Esophagus squamous epithelium (tissue), 5 donors: ENCODE data around the gene PEX12. TPM values are rescaled to one million over a fixed set of nuclear protein-coding genes. Genes with fewer than 3 reads are reported as not detected.

Experiments used
- DNase-seq: peaks from one replicate; lab custom pipeline; 2025; lab: John Stamatoyannopoulos, UW
- H3K27ac ChIP-seq, 4 donors: fragments of 200-600 bp; sonication (generic); one replicate each; pipeline ENCODE4 v1.5.1; 2016 to 2019; ENCODE audit warnings: mild to moderate bottlenecking in 1 of 4
- H3K27me3 ChIP-seq, 4 donors: fragments of 200-600 bp; sonication (generic); 1 replicate in 3 of 4; 2 replicates in 1 of 4; pipeline versions ENCODE4 v1.5.1 to v1.6.0; 2017 to 2021; ENCODE audit warnings: antibody characterized with exemption in 1 of 4
- H3K36me3 ChIP-seq, 3 donors: fragments of 200-600 bp; sonication (generic); one replicate each; pipeline ENCODE4 v1.5.1; 2016 to 2019
- H3K4me1 ChIP-seq, 3 donors: fragments of 200-600 bp; sonication (generic); one replicate each; pipeline ENCODE4 v1.5.1; 2017 to 2019
- H3K4me3 ChIP-seq, 4 donors: fragments of 200-600 bp; sonication (generic); 1 replicate in 3 of 4; 2 replicates in 1 of 4; pipeline ENCODE4 v1.5.1; 2016 to 2019; ENCODE audit warnings: mild to moderate bottlenecking in 2 of 4, moderate library complexity in 1 of 4
- H3K9me3 ChIP-seq, 3 donors: fragments of 200-600 bp; sonication (generic); one replicate each; pipeline ENCODE4 v1.5.1; 2016 to 2019
- CTCF ChIP-seq, 6 experiments: fragments of 450-650 bp in 4 of 6; fragments of 200-600 bp in 2 of 6; sonication (generic) in 2 of 6; IDR thresholded peaks; one replicate each; pipeline ENCODE4 v1.5.1; 2016 to 2019; ENCODE audit warnings: antibody characterized with exemption in 6 of 6, mild to moderate bottlenecking in 4 of 6, moderate library complexity in 4 of 6
- POLR2A ChIP-seq, 4 donors: fragments of 450-650 bp; IDR thresholded peaks; one replicate each; pipeline ENCODE4 v1.6.1; 2017; ENCODE audit warnings: antibody characterized with exemption in 4 of 4, mild to moderate bottlenecking in 4 of 4, moderate library complexity in 3 of 4
- WGBS, 2 donors: methylation state at CpG; one replicate each; pipeline ENCODE4 v1.1.5; 2018; 5-methylcytosine and 5-hydroxymethylcytosine counted together
- intact Hi-C: fragments of 100-400 bp; cut with DNase I; formaldehyde crosslinking; loops from one replicate; pipeline ENCODE4 v1.15.0; 2022
- total RNA-seq, 4 donors: library from RNA; depleted of rRNA; stranded (reverse); fragments of >200 nt; gene quantifications; one replicate each; pipeline ENCODE4 v1.1.0, GENCODE V29; 2016
- donor health status: DM: yes; HTN: yes; CAD: no.

Gene PEX12
- total RNA-seq, 4 donors from 2014 or later = 0.95 to 4.4 (median 3.6) TPM

GRCh38 chr17:35607239-35607847, 29.0 kb upstream of the PEX12 start:
- Histone ChIP-seq H3K4me3 (peak overlapping the region in 3 of 4 donors; percentile 19 to 51 (median 30)), H3K27me3 (no peaks in the 10 kb centered on the region), H3K36me3 (peaks cover 4 to 89% (median 12%) of the 10 kb centered on the region in 3 donors), H3K4me1 (peaks cover 0 to 9% (median 4%) of the 10 kb centered on the region in 3 donors), H3K9me3 (no peaks in the 10 kb centered on the region), H3K27ac (peak overlapping the region; percentile 15 to 71 (median 34))
- intact Hi-C loops = no loop called here
- no peak for TF ChIP-seq POLR2A (IDR thresholded peaks at IDR 0.05)
- TF ChIP-seq CTCF (IDR thresholded peaks at IDR 0.05) = no peak
- 36 to 39% methylated on average over 3 of the region's 3 CpGs for WGBS, 2 donors
- no peak for DNase-seq

- H3K27me3 ChIP-seq = no peaks in the 10 kb centered on the region
- peaks cover 4 to 93% (median 12%) of the 10 kb centered on the region in 3 donors for H3K36me3 ChIP-seq
- WGBS, 2 donors = 83 to 86% methylated on average over 2 of the region's 2 CpGs
- peak overlapping the region in 3 of 4 donors; percentile 24 to 57 (median 40) for H3K27ac ChIP-seq
- intact Hi-C loops = no loop called here
- H3K4me1 ChIP-seq = peaks cover 0 to 9% (median 4%) of the 10 kb centered on the region in 3 donors
- no peak for TF ChIP-seq POLR2A (IDR thresholded peaks at IDR 0.05)
- TF ChIP-seq CTCF (IDR thresholded peaks at IDR 0.05) = no peak
- no peaks in the 10 kb centered on the region for H3K9me3 ChIP-seq
- DNase-seq = no peak
- no peak overlapping the region for H3K4me3 ChIP-seq
These were observed 27.3 kb upstream of the PEX12 start for GRCh38 chr17:35605678-35606077.

- WGBS, 2 donors = 84 to 85% methylated on average over 7 of the region's 7 CpGs
- peaks cover 0 to 93% (median 11%) of the 10 kb centered on the region in 3 donors for H3K36me3 ChIP-seq
- no peaks in the 10 kb centered on the region for H3K27me3 ChIP-seq
- peaks cover 0 to 9% (median 4%) of the 10 kb centered on the region in 3 donors for H3K4me1 ChIP-seq
- DNase-seq = no peak
- H3K4me3 ChIP-seq = no peak overlapping the region
- intact Hi-C loops = no loop called here
- H3K27ac ChIP-seq = no peak overlapping the region
- no peak for TF ChIP-seq POLR2A (IDR thresholded peaks at IDR 0.05)
- TF ChIP-seq CTCF (IDR thresholded peaks at IDR 0.05) = no peak
- no peaks in the 10 kb centered on the region for H3K9me3 ChIP-seq
These were observed 25.3 kb upstream of the PEX12 start for GRCh38 chr17:35603674-35604073.

GRCh38 chr17:35597604-35598003, 19.2 kb upstream of the PEX12 start:
- Histone ChIP-seq H3K27me3 (no peaks in the 10 kb centered on the region), H3K36me3 (peaks cover 0 to 82% (median 26%) of the 10 kb centered on the region in 3 donors), H3K4me1 (no peaks in the 10 kb centered on the region), H3K9me3 (no peaks in the 10 kb centered on the region), H3K27ac (no peak overlapping the region), H3K4me3 (no peak overlapping the region)
- TF ChIP-seq CTCF (IDR thresholded peaks at IDR 0.05) = no peak
- no peak for TF ChIP-seq POLR2A (IDR thresholded peaks at IDR 0.05)
- 75 to 80% methylated on average over 5 of the region's 5 CpGs for WGBS, 2 donors
- DNase-seq = no peak
- intact Hi-C loops = no loop called here

- intact Hi-C loops = no loop called here
- H3K9me3 ChIP-seq = no peaks in the 10 kb centered on the region
- H3K4me1 ChIP-seq = no peaks in the 10 kb centered on the region
- H3K4me3 ChIP-seq = no peak overlapping the region
- no peak for DNase-seq
- WGBS, 2 donors = 92 to 94% methylated on average over 12 to 28 of the region's 54 CpGs
- H3K27ac ChIP-seq = no peak overlapping the region
- H3K27me3 ChIP-seq = no peaks in the 10 kb centered on the region
- H3K36me3 ChIP-seq = peaks cover 0 to 74% (median 26%) of the 10 kb centered on the region in 3 donors
- TF ChIP-seq POLR2A (IDR thresholded peaks at IDR 0.05) = no peak
- no peak for TF ChIP-seq CTCF (IDR thresholded peaks at IDR 0.05)
These were observed 18.3 kb upstream of the PEX12 start for GRCh38 chr17:35596530-35597233.
